ENCODE measurements around the gene DUSP8.

Gene DUSP8

DNA sequence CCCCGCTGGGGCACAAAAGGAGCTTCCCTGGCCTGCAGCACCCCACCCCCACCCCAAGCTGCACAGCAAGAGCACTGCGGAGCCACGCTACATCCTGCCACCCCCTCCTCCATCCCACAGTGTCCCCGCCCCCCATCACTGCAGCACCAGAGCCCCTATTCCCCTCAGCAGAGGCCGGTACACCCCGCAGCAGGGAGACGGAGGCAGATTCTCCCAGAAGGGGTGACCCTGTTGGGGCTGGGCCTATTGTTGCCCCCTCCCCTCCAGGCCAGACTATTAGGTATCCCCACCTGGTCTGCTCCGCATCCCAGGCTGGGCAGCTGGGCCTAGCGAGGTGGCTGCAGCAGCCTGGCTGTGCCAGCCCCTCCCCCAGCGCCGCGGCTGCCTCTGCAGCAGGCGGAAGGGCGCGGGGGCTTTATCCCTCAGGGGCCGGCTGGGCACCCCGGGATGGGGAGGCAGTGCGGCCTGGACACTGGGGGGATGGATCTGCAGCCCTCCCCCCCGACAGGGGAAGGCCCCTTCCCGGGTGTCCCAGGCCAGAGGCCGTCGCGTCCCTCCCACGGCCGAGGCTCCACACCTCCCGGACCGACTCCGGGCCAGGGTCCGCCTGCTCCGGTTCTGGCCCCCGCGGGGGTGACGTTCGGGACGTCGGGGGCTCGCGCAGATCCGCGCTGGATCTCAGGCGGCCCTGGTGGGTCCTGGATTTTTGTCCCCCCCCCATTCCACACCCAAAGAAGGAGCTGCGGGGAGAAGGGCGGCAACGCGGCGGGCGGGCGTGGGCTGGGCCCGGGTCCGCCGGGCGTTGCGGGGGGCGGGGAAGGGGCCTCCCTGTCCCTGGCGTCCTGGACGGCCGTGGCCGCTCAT is 943 bp downstream of the DUSP8 start:
- Histone ChIP-seq H3K36me3 (ENCODE audit: insufficient read depth, low read length) (no peaks in the 10 kb centered on the region), H3K27me3 (ENCODE audit: insufficient read depth, low read length) (peaks cover 67% of the 10 kb centered on the region), H3K4me1 (ENCODE audit: insufficient read depth, low read length) (peaks cover 6% of the 10 kb centered on the region; the same call in 1 of the 2 replicates), H3K9ac (ENCODE audit: low read depth, low read length) (no peak overlapping the region), H3K9me3 (ENCODE audit: insufficient read depth, low read depth, low read length) (no peaks in the 10 kb centered on the region), H3K4me3 (ENCODE audit: low read length) (peak overlapping the region; percentile 51), H3K27ac (ENCODE audit: low read depth, low read length) (no peak overlapping the region)
- WGBS, result 2% methylated on average over 57 of the region's 58 CpGs

DNA sequence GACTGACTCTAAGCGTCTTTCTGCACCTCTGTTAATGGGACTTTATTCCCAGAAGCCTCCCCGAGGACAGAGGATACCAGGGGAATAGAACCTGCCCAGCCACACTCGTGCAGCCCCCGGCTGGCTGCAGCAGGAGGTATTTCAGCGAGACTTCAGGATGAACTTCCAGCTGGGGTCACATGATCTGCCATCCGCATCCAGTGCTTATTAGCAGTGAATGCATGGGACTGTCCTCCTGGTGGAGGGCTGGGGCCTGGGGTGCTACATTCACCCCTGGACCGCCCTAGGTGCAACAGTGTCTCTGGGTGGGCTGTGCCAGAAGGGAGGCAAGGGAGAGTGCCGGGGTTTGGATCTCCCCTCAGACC is 1.6 kb downstream of the DUSP8 start:
- H3K4me1 ChIP-seq (ENCODE audit: insufficient read depth, low read length), result peaks cover 6% of the 10 kb centered on the region; the same call in 1 of the 2 replicates
- WGBS, result 58% methylated on average over 8 of the region's 8 CpGs

DNA sequence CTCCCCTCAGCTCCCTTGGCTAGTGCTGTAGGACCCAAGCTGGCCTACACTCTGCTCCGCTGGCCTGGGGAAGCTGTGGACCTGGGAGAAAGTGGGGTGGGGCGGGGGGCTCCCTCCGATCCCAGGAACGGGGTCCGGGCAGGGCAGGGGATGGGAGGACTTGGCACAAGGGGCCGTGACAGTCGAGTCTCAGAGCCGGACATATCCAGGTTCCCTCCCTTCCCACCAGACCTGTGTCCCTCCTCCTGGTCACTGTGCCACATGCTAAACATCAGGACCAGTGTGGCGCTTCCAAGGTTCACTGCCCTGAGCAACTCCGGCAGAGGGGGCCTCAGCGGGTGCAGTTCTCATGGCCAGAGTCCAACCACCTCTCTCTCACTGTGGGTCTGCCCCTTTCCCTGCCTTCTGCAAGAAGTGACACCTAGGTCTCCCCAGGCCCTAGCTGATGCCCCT is 2.0 kb downstream of the DUSP8 start:
- peaks cover 58% of the 10 kb centered on the region for H3K27me3 ChIP-seq (ENCODE audit: insufficient read depth, low read length)
- H3K9ac ChIP-seq (ENCODE audit: low read depth, low read length), result no peak overlapping the region
- H3K36me3 ChIP-seq (ENCODE audit: insufficient read depth, low read length), result no peaks in the 10 kb centered on the region
- 89% methylated on average over 11 of the region's 11 CpGs for WGBS
- no peak overlapping the region for H3K4me3 ChIP-seq (ENCODE audit: low read length)
- no peak overlapping the region for H3K27ac ChIP-seq (ENCODE audit: low read depth, low read length)
- H3K9me3 ChIP-seq (ENCODE audit: insufficient read depth, low read depth, low read length), result no peaks in the 10 kb centered on the region
- peaks cover 6% of the 10 kb centered on the region for H3K4me1 ChIP-seq (ENCODE audit: insufficient read depth, low read length)

More for the DNA sequence above, 1.6 kb downstream of the DUSP8 start:
- no peak overlapping the region for H3K4me3 ChIP-seq (ENCODE audit: low read length)
- no peak overlapping the region for H3K27ac ChIP-seq (ENCODE audit: low read depth, low read length)
- no peaks in the 10 kb centered on the region for H3K9me3 ChIP-seq (ENCODE audit: insufficient read depth, low read depth, low read length)
- no peak overlapping the region for H3K9ac ChIP-seq (ENCODE audit: low read depth, low read length)
- peaks cover 62% of the 10 kb centered on the region for H3K27me3 ChIP-seq (ENCODE audit: insufficient read depth, low read length)
- no peaks in the 10 kb centered on the region for H3K36me3 ChIP-seq (ENCODE audit: insufficient read depth, low read length)

DNA sequence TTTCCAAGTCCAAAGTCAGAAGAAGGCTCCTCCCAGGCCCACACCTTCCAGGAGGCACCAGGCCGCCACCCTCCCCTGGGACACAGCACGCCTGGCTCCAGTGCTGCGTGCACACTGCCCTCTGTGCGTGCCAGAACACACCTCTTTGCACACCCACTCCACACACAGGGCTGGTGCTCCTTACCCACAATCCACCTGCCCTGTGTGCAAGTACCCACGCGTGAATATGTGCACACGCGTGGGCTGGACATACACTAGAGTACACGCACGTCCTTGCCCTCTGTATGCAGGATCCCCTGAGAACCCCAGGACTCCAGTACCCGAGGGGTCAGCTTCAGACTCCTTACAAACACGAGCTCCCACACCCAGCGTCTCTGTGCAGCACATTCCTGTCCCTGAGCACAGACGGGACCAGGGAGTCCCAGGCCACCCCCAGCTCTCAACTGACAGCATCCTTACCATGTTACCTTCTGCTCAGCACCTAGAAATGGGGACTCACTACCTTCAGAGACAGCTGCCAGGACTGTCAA is 2.8 kb downstream of the DUSP8 start:
- no peak overlapping the region for H3K27ac ChIP-seq (ENCODE audit: low read depth, low read length)
- 85% methylated on average over 14 of the region's 14 CpGs for WGBS
- no peaks in the 10 kb centered on the region for H3K36me3 ChIP-seq (ENCODE audit: insufficient read depth, low read length)
- no peaks in the 10 kb centered on the region for H3K9me3 ChIP-seq (ENCODE audit: insufficient read depth, low read depth, low read length)
- peaks cover 51% of the 10 kb centered on the region for H3K27me3 ChIP-seq (ENCODE audit: insufficient read depth, low read length)
- no peak overlapping the region for H3K9ac ChIP-seq (ENCODE audit: low read depth, low read length)
- peaks cover 11% of the 10 kb centered on the region for H3K4me1 ChIP-seq (ENCODE audit: insufficient read depth, low read length)
- H3K4me3 ChIP-seq (ENCODE audit: low read length), result no peak overlapping the region

DNA sequence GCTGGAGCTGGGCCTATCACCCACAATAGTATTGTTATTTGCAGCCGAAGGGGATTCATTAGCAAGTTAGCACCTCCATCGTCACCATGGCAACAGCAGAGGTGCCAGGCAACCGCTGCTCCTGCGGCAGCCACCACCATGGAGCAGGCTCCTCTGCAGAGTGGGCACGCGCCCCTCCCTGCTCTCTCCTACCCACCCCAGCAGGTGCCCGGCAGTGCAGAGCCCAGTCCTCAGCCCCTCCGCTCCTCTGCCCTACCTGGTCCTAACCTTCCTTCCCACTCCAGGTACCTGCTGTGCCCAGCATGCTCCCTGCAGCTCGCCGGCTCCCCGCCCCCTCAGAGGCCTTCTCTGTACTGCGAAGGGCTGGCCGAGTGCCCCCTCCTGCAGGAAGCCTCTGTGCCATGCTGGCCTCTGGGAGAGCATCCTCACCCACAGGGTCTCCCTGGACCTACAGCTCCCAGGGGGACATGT is 3.6 kb downstream of the DUSP8 start:
- 14% methylated on average over 13 of the region's 13 CpGs for WGBS
- no peaks in the 10 kb centered on the region for H3K9me3 ChIP-seq (ENCODE audit: insufficient read depth, low read depth, low read length)
- no peak overlapping the region for H3K4me3 ChIP-seq (ENCODE audit: low read length)
- no peaks in the 10 kb centered on the region for H3K36me3 ChIP-seq (ENCODE audit: insufficient read depth, low read length)
- H3K9ac ChIP-seq (ENCODE audit: low read depth, low read length), result no peak overlapping the region
- no peak overlapping the region for H3K27ac ChIP-seq (ENCODE audit: low read depth, low read length)
- peaks cover 11% of the 10 kb centered on the region for H3K4me1 ChIP-seq (ENCODE audit: insufficient read depth, low read length)
- H3K27me3 ChIP-seq (ENCODE audit: insufficient read depth, low read length), result peaks cover 43% of the 10 kb centered on the region

DNA sequence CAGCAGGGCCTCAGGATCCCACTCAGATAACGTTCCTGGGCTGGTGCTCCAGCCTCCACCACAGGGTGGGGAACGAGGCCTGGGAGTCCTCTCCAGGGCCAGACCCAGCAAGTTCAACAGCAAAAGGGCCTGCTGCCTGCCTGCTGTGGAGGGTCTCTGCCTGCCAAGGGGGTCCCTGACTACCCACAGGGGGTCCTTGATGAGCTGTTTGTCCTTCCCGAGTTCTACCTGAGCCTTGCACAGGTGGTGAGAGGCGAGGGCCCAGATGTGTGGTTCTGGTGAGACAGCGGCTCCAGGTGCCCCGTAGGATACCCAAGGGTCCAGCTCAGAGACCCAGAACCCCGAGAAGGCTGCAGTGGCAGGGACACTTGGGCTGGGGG is 4.4 kb downstream of the DUSP8 start:
- H3K9me3 ChIP-seq (ENCODE audit: insufficient read depth, low read depth, low read length), result no peaks in the 10 kb centered on the region
- H3K36me3 ChIP-seq (ENCODE audit: insufficient read depth, low read length), result no peaks in the 10 kb centered on the region
- WGBS, result 85% methylated on average over 7 of the region's 7 CpGs
- H3K4me3 ChIP-seq (ENCODE audit: low read length), result no peak overlapping the region
- no peak overlapping the region for H3K9ac ChIP-seq (ENCODE audit: low read depth, low read length)
- H3K27me3 ChIP-seq (ENCODE audit: insufficient read depth, low read length), result peaks cover 35% of the 10 kb centered on the region
- H3K27ac ChIP-seq (ENCODE audit: low read depth, low read length), result no peak overlapping the region
- H3K4me1 ChIP-seq (ENCODE audit: insufficient read depth, low read length), result peaks cover 11% of the 10 kb centered on the region

DNA sequence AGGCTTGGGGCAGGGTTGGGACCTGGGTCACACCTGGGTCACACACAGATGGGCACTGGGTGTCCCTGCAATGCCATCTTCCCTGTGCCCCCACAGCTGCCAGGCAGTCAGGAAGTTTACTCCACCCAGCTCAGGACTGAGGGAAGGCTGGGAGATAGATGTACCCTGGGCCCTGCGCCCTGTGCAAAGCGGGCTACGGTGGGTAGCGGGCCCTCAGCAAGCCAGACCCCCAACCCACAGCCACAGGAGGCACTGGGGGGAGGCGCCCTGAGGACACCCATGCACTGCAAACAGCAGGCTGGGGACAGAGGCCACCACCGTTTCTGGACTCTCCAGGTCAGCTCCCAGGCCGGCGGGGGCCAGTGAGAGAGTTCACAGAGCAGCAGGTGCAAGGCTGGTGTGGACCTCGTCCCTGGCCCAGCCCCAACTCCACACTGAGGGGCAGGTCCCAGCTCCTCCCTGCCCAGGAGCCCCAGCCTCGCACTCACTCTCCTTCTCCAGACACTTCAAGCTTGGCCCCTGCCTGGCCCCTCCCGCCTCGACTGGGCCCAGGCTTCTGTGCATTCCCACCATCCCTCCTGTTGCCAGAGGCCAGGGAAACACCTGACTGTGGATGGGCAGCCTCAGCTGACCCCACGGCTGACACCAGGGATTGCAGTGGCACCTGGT is 4.9 kb downstream of the DUSP8 start:
- no peak overlapping the region for H3K9ac ChIP-seq (ENCODE audit: low read depth, low read length)
- H3K27me3 ChIP-seq (ENCODE audit: insufficient read depth, low read length), result peaks cover 31% of the 10 kb centered on the region
- 86% methylated on average over 13 of the region's 13 CpGs for WGBS
- H3K4me3 ChIP-seq (ENCODE audit: low read length), result no peak overlapping the region
- H3K36me3 ChIP-seq (ENCODE audit: insufficient read depth, low read length), result no peaks in the 10 kb centered on the region
- no peak overlapping the region for H3K27ac ChIP-seq (ENCODE audit: low read depth, low read length)
- H3K9me3 ChIP-seq (ENCODE audit: insufficient read depth, low read depth, low read length), result no peaks in the 10 kb centered on the region
- peaks cover 11% of the 10 kb centered on the region for H3K4me1 ChIP-seq (ENCODE audit: insufficient read depth, low read length)

DNA sequence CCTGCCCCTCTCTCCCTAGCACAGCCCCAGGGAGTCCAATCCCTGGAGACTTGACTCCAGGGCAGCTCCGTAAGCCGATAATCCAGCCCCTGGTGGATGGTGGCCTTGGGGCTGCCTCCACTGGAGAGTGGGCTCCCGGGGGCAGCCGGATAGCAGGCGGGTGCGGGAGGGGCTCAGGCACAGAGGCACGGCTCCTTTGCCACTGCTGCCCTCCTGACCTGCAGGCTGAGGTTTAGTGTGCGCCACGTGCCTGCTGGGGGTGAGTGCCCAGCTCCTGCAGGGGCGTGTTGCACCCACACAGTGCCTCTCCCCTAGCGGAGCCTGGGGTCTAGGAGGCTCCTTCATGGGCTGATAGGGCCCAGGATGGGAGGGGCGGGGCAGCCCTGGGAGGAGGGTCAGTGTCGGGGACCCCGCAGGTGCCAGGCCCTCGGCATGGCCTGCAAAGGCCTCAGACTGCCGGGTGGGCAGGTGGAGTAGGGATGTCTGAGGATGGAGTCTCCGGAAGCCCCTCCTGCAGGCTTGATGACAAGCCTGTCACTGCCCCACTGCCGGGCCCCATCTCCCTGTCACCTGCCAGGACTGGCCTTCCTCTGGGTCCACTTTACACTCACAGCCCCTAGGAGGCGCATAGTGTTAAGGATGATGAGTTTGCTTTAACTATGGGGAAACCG is 5.6 kb downstream of the DUSP8 start:
- Histone ChIP-seq H3K27ac (ENCODE audit: low read depth, low read length) (no peak overlapping the region), H3K4me1 (ENCODE audit: insufficient read depth, low read length) (peaks cover 11% of the 10 kb centered on the region), H3K9me3 (ENCODE audit: insufficient read depth, low read depth, low read length) (no peaks in the 10 kb centered on the region), H3K27me3 (ENCODE audit: insufficient read depth, low read length) (peaks cover 30% of the 10 kb centered on the region), H3K36me3 (ENCODE audit: insufficient read depth, low read length) (no peaks in the 10 kb centered on the region), H3K4me3 (ENCODE audit: low read length) (no peak overlapping the region), H3K9ac (ENCODE audit: low read depth, low read length) (no peak overlapping the region)
- WGBS, result 91% methylated on average over 20 of the region's 20 CpGs

DNA sequence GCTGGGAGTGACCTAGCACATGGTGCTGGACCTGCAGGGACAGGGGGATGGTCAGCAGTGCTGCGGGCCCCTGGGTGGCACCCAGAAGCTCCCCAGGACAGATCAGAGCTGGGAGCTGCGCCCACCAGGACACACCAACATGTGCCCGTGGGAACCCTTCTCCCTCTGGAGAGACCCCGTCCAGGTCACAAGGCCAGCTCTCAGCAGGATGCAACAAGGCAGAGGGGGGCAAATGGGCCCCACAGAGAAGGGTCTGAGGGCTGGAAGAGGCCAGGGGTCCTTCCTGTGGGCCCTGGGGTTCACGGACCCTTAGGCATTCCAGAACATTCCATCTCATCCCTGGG is 6.2 kb downstream of the DUSP8 start:
- Histone ChIP-seq H3K4me1 (ENCODE audit: insufficient read depth, low read length) (peaks cover 11% of the 10 kb centered on the region), H3K4me3 (ENCODE audit: low read length) (no peak overlapping the region), H3K36me3 (ENCODE audit: insufficient read depth, low read length) (no peaks in the 10 kb centered on the region), H3K27me3 (ENCODE audit: insufficient read depth, low read length) (peaks cover 24% of the 10 kb centered on the region), H3K9me3 (ENCODE audit: insufficient read depth, low read depth, low read length) (no peaks in the 10 kb centered on the region), H3K9ac (ENCODE audit: low read depth, low read length) (no peak overlapping the region), H3K27ac (ENCODE audit: low read depth, low read length) (no peak overlapping the region)
- 95% methylated on average over 5 of the region's 5 CpGs for WGBS

DNA sequence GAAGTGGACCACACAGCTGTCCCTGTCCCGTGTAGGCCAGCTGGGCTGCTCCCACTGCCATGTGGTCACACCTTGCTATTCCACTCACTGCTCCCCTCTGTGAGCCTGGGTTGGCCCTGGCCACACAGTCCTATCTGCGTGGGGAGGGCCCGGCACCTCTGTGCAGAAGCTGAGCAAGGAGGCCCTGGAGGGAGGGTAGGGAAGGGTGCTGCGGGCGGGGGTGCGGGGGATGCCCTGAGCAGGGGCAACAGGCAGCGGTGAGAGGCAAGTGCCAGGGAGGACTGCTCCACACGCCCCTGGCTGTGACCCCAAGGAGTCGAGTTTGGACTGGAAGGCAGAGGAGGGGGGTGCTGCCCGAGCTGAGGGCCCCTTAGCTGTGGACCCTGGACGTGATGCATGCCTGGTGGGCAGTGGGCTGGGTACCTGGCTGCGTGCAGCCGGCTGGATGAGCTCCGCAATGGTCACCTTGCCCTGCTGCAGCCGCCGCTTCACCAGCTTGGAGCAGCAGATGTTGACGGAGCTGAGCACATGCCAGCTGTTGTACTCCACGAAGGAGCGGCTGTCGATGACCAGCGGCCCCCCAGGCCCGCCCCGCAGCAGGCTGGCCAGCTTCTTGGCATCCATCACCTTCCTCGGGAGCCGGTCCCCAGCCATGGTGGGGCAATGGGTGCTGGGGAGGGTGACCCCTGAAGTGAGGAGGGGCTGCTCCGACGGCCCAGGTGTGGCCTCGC is 6.7 kb downstream of the DUSP8 start:
- Histone ChIP-seq H3K27ac (ENCODE audit: low read depth, low read length) (no peak overlapping the region), H3K27me3 (ENCODE audit: insufficient read depth, low read length) (peaks cover 19% of the 10 kb centered on the region), H3K36me3 (ENCODE audit: insufficient read depth, low read length) (no peaks in the 10 kb centered on the region), H3K4me1 (ENCODE audit: insufficient read depth, low read length) (peaks cover 11% of the 10 kb centered on the region), H3K9me3 (ENCODE audit: insufficient read depth, low read depth, low read length) (no peaks in the 10 kb centered on the region), H3K4me3 (ENCODE audit: low read length) (no peak overlapping the region), H3K9ac (ENCODE audit: low read depth, low read length) (no peak overlapping the region)
- WGBS, result 91% methylated on average over 28 of the region's 28 CpGs

All from HUES64 (cell line).